Esophagus muscularis mucosa (tissue), 4 donors: ENCODE results near the gene NISCH. TPM values are rescaled to one million over a fixed set of nuclear protein-coding genes. Genes with fewer than 3 reads are reported as not detected.

Experiments
- DNase-seq: peaks from one replicate; pipeline ENCODE4 v3.0.0-alpha.2; 2017; ENCODE audit errors: extremely low spot score
- H3K27ac ChIP-seq, 4 donors: fragments of 200-600 bp; sonication (generic); replicated peaks in 1 of 4; 1 replicate in 3 of 4; 2 replicates in 1 of 4; pipeline ENCODE4 v1.5.1; 2016 to 2019; ENCODE audit warnings: mild to moderate bottlenecking in 1 of 4
- H3K27me3 ChIP-seq, 4 donors: fragments of 200-600 bp; sonication (generic); one replicate each; pipeline versions ENCODE4 v1.5.1 to v1.6.0; 2016 to 2019
- H3K36me3 ChIP-seq, 4 donors: fragments of 200-600 bp; sonication (generic); one replicate each; pipeline ENCODE4 v1.5.1; 2016 to 2019
- H3K4me1 ChIP-seq, 4 donors: fragments of 200-600 bp; sonication (generic); one replicate each; pipeline ENCODE4 v1.5.1; 2016 to 2019
- H3K4me3 ChIP-seq, 4 donors: fragments of 200-600 bp; sonication (generic); 1 replicate in 2 of 4; 2 replicates in 2 of 4; pipeline ENCODE4 v1.5.1; 2016 to 2019; ENCODE audit warnings: mild to moderate bottlenecking in 4 of 4, moderate library complexity in 1 of 4
- H3K9me3 ChIP-seq, 4 donors: fragments of 200-600 bp; sonication (generic); 1 replicate in 3 of 4; 2 replicates in 1 of 4; pipeline ENCODE4 v1.5.1; 2016 to 2019
- CTCF ChIP-seq, 3 experiments: fragments of 200-600 bp in 2 of 3; fragments of 450-650 bp in 1 of 3; sonication (generic) in 2 of 3; IDR thresholded peaks; one replicate each; pipeline ENCODE4 v1.5.1; 2017 to 2019; ENCODE audit warnings: antibody characterized with exemption in 3 of 3, mild to moderate bottlenecking in 2 of 3, moderate library complexity in 1 of 3
- EP300 ChIP-seq: sonication (generic); formaldehyde crosslinking; IDR thresholded peaks from one replicate; pipeline ENCODE4 v1.6.1; 2017; ENCODE audit warnings: antibody characterized with exemption
- POLR2A ChIP-seq: fragments of 450-650 bp; IDR thresholded peaks from one replicate; pipeline ENCODE4 v1.6.1; 2017; ENCODE audit warnings: antibody characterized with exemption, moderate library complexity, mild to moderate bottlenecking, low read depth
- POLR2AphosphoS5 ChIP-seq, 2 donors: sonication (generic); formaldehyde crosslinking; IDR thresholded peaks; one replicate each; pipeline ENCODE4 v1.6.1; 2017; ENCODE audit warnings: antibody characterized with exemption in 2 of 2
- WGBS: methylation state at CpG from one replicate; pipeline ENCODE4 v1.1.5; 2018; 5-methylcytosine and 5-hydroxymethylcytosine counted together
- intact Hi-C: fragments of 100-400 bp; cut with DNase I; formaldehyde crosslinking; loops from one replicate; pipeline ENCODE4 v1.15.1; 2023
- total RNA-seq, 4 donors: library from RNA; depleted of rRNA; stranded (reverse); fragments of >200 nt; gene quantifications; one replicate each; pipeline versions ENCODE4 v1.1.0 to v1.2.1, GENCODE V29; 2016

NISCH gene
- total RNA-seq, 4 donors from 2014 or later, result 71.9 to 110 (median 88.0) TPM

DNA sequence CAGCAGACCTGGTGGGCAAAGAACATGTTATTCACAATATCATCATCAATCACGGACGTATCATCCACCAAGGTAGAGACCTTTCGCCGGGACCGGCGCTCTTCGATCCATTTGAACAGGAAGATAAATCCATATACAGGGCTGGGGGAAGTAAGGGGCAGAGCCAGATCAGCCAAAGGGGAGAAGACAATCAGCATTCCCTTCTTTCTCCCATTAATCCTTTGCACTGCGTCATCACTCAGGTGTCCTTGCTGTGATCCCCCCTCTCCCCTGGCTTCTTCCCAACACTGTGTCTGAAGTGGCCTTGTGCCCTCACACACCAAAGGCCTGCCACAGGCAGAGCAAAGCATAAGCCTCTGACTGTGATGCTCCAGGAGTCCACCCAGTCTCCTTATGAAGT is 46.9 kb upstream of the NISCH start:
- intact Hi-C loops, result no loop called here

DNA sequence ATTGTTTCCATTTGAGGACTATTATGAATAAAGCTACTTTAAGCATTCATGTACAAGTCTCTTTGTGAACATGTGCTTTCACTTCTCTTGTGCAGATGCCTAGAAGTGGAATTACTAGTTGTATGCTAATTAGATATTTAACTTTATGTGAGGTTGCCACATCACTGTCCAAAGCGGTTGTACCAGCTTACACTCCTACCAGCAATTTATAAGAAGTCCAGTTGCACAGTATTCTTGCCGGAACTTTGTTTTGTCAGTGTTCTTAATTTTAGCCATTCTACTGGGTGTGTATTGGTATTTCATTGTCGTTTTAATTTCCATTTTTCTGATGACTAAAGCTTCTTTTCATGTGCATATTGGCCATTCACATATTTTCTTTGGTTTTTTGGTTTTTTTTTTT is 39.6 kb upstream of the NISCH start:
- H3K4me1 ChIP-seq, result peaks cover 19 to 34% (median 27%) of the 10 kb centered on the region in 4 donors
- H3K4me3 ChIP-seq, result no peak overlapping the region
- H3K27ac ChIP-seq, result no peak overlapping the region
- H3K36me3 ChIP-seq, result peaks cover 0 to 10% (median 8%) of the 10 kb centered on the region in 4 donors
- no peaks in the 10 kb centered on the region for H3K9me3 ChIP-seq
- intact Hi-C loops, result no loop called here
- 85% methylated on average over 3 of the region's 3 CpGs for WGBS
- H3K27me3 ChIP-seq, result no peaks in the 10 kb centered on the region
- no peak for TF ChIP-seq POLR2A
- no peak for TF ChIP-seq EP300
- no peak for TF ChIP-seq POLR2AphosphoS5 (IDR thresholded peaks at IDR 0.05)
- no peak for TF ChIP-seq CTCF (IDR thresholded peaks at IDR 0.05)
- DNase-seq, result no peak

More for the DNA sequence above, 46.9 kb upstream of the NISCH start:
- Histone ChIP-seq H3K4me3 (peak overlapping the region; percentile 89 to 98 (median 92)), H3K27me3 (no peaks in the 10 kb centered on the region), H3K9me3 (no peaks in the 10 kb centered on the region), H3K36me3 (peaks cover 22 to 51% (median 49%) of the 10 kb centered on the region in 4 donors), H3K27ac (no peak overlapping the region), H3K4me1 (peaks cover 33 to 65% (median 52%) of the 10 kb centered on the region in 4 donors)
- 95% methylated on average over 7 of the region's 8 CpGs for WGBS
- DNase-seq, result no peak
- no peak for TF ChIP-seq POLR2AphosphoS5 (IDR thresholded peaks at IDR 0.05)
- TF ChIP-seq EP300, result no peak
- TF ChIP-seq CTCF (IDR thresholded peaks at IDR 0.05), result no peak
- TF ChIP-seq POLR2A, result no peak

DNA sequence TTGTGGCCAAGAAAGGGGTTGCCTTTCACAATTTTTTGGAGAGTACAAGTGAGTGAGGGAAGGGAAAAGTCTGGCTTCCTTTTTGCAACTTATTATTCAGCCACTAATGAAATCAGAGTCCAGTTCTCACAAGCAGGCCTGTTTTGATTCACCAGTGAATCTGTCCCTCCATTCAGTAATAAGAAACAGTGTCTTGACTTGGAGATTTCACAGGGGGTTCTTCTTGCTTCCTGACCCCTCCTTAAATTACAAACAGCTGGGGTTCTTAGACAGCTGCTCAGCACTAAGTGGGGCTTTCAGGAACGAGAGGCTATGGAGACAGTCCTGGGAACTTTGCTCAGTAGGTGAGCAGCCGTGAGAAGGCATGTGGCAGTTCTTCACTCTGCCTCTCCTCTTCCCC is 35.0 kb upstream of the NISCH start:
- intact Hi-C loops, result no loop called here

GRCh38 chr3:52422669-52423068 is 32.7 kb upstream of the NISCH start:
- H3K4me3 ChIP-seq, result no peak overlapping the region
- no peaks in the 10 kb centered on the region for H3K9me3 ChIP-seq
- no peak for TF ChIP-seq POLR2A
- TF ChIP-seq EP300, result no peak
- TF ChIP-seq POLR2AphosphoS5 (IDR thresholded peaks at IDR 0.05), result no peak
- TF ChIP-seq CTCF (IDR thresholded peaks at IDR 0.05), result no peak
- H3K27ac ChIP-seq, result no peak overlapping the region
- DNase-seq, result no peak
- intact Hi-C loops, result no loop called here
- H3K4me1 ChIP-seq, result peaks cover 0 to 13% (median 8%) of the 10 kb centered on the region in 4 donors
- no peaks in the 10 kb centered on the region for H3K27me3 ChIP-seq
- WGBS, result 86% methylated on average over 3 of the region's 3 CpGs
- H3K36me3 ChIP-seq, result peaks cover 0 to 23% (median 11%) of the 10 kb centered on the region in 4 donors

More for the DNA sequence above, 35.0 kb upstream of the NISCH start:
- no peak for DNase-seq
- H3K36me3 ChIP-seq, result peaks cover 0 to 23% (median 11%) of the 10 kb centered on the region in 4 donors
- no peaks in the 10 kb centered on the region for H3K9me3 ChIP-seq
- H3K27ac ChIP-seq, result no peak overlapping the region
- WGBS, result 71% methylated on average over 2 of the region's 2 CpGs
- H3K4me1 ChIP-seq, result peaks cover 0 to 13% (median 8%) of the 10 kb centered on the region in 4 donors
- H3K27me3 ChIP-seq, result no peaks in the 10 kb centered on the region
- H3K4me3 ChIP-seq, result no peak overlapping the region
- TF ChIP-seq POLR2AphosphoS5 (IDR thresholded peaks at IDR 0.05), result no peak
- no peak for TF ChIP-seq CTCF (IDR thresholded peaks at IDR 0.05)
- TF ChIP-seq EP300, result no peak
- no peak for TF ChIP-seq POLR2A

DNA sequence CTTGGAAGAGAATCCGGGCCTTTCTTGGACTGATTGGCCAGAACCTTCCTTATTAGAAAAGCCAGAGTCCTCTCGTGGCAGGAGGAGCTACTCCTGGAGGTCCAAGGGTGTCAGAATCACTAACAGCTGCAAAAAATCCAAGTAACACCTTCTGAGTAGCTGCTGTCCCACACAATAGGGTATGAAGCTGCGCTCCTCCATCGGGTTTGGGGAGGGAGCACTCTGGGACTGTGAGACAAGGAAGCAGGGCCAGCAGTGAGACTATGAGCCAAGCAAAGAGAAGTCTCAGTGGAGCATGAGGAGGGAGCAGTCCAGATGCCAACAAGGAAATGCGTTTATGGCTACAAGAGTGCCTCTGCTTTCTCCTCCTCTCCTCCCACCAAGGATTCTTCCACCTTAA is 32.2 kb upstream of the NISCH start:
- H3K4me3 ChIP-seq, result no peak overlapping the region
- WGBS, result 45% methylated on average over 4 of the region's 5 CpGs
- no peak overlapping the region for H3K27ac ChIP-seq
- intact Hi-C loops, result no loop called here
- H3K9me3 ChIP-seq, result no peaks in the 10 kb centered on the region
- H3K27me3 ChIP-seq, result no peaks in the 10 kb centered on the region
- DNase-seq, result no peak
- TF ChIP-seq POLR2A (no peak), POLR2AphosphoS5 (IDR thresholded peaks at IDR 0.05) (no peak), CTCF (IDR thresholded peaks at IDR 0.05) (no peak), EP300 (no peak)
- H3K4me1 ChIP-seq, result peaks cover 0 to 13% (median 8%) of the 10 kb centered on the region in 4 donors
- peaks cover 0 to 23% (median 11%) of the 10 kb centered on the region in 4 donors for H3K36me3 ChIP-seq
